ENCODE results near the gene IL5RA. TPM values are rescaled to one million over a fixed set of nuclear protein-coding genes. Genes with fewer than 3 reads are reported as not detected.

The IL5RA gene
- polyA plus RNA-seq, 1 of the 3 experiments (the other 2 are of a cell fraction) = not detected

GRCh38 chr3:3071136-3071535 is 39.0 kb downstream of the IL5RA start:
- Histone ChIP-seq H3K9me3 (no peaks in the 10 kb centered on the region), H3K4me3 (ENCODE audit: low read depth in 2 of 2, low read length in 1 of 2) (no peak overlapping the region), H3K27ac (ENCODE audit: low read depth in 2 of 2, low read length in 1 of 2) (no peak overlapping the region), H3K4me1 (ENCODE audit: control insufficient read depth in 1 of 2, insufficient read depth in 2 of 2, low read depth in 1 of 2, low read length in 1 of 2) (no peaks in the 10 kb centered on the region; a peak in 1 of 4 replicates), H3K9ac (no peak overlapping the region), H4K20me1 (ENCODE audit: insufficient read depth) (no peaks in the 10 kb centered on the region), H3K27me3 (ENCODE audit: insufficient read depth) (no peaks in the 10 kb centered on the region), H3K36me3 (replicated peaks in 1 of 2; ENCODE audit: control insufficient read depth in 1 of 2, insufficient read depth in 2 of 2, low read length in 1 of 2) (no peaks in the 10 kb centered on the region), H2AFZ (ENCODE audit: low read depth) (no peak overlapping the region), H3K9me2 (no peaks in the 10 kb centered on the region), H3F3A (replicated peaks; ENCODE audit: insufficient read depth) (no peaks in the 10 kb centered on the region), H3K79me2 (ENCODE audit: insufficient read depth) (no peaks in the 10 kb centered on the region), H3K4me2 (no peak overlapping the region)
- ChIA-PET POLR2A (no interaction called here), CTCF (no interaction called here)
- 64% methylated on average over 5 of the region's 5 CpGs for WGBS (ENCODE audit: low lambda C conversion rate)
- TF ChIP-seq USF1 (IDR thresholded peaks at IDR 0.05; ENCODE audit: borderline replicate concordance, low read depth) (no peak), REST (IDR thresholded peaks at IDR 0.05; ENCODE audit: low read depth, low read length) (no peak), CTCF (IDR thresholded peaks at IDR 0.05) (no peak), GABPA (IDR thresholded peaks at IDR 0.05; ENCODE audit: low read depth) (no peak), USF2 (IDR thresholded peaks at IDR 0.05; ENCODE audit: borderline replicate concordance, low read depth, low read length) (no peak), RFX5 (IDR thresholded peaks at IDR 0.05; ENCODE audit: low read length) (no peak)
- no peak for DNase-seq

- Histone ChIP-seq H2AFZ (ENCODE audit: low read depth) (no peak overlapping the region), H3K4me2 (no peak overlapping the region), H3F3A (replicated peaks; ENCODE audit: insufficient read depth) (no peaks in the 10 kb centered on the region), H3K9me2 (no peaks in the 10 kb centered on the region), H3K79me2 (ENCODE audit: insufficient read depth) (no peaks in the 10 kb centered on the region), H3K9ac (no peak overlapping the region), H3K36me3 (replicated peaks in 1 of 2; ENCODE audit: control insufficient read depth in 1 of 2, insufficient read depth in 2 of 2, low read length in 1 of 2) (no peaks in the 10 kb centered on the region), H3K9me3 (no peaks in the 10 kb centered on the region), H3K4me3 (ENCODE audit: low read depth in 2 of 2, low read length in 1 of 2) (no peak overlapping the region), H3K4me1 (ENCODE audit: control insufficient read depth in 1 of 2, insufficient read depth in 2 of 2, low read depth in 1 of 2, low read length in 1 of 2) (no peaks in the 10 kb centered on the region; a peak in 1 of 4 replicates), H3K27me3 (ENCODE audit: insufficient read depth) (no peaks in the 10 kb centered on the region), H3K27ac (ENCODE audit: low read depth in 2 of 2, low read length in 1 of 2) (no peak overlapping the region), H4K20me1 (ENCODE audit: insufficient read depth) (no peaks in the 10 kb centered on the region)
- WGBS (ENCODE audit: low lambda C conversion rate) = 32% methylated on average over 5 of the region's 5 CpGs
- POLR2A ChIA-PET = no interaction called here
- no peak for DNase-seq
- CTCF ChIA-PET = no interaction called here
- TF ChIP-seq EZH2phosphoT487 (IDR thresholded peaks at IDR 0.05; ENCODE audit: borderline replicate concordance, low read depth) (no peak), MEF2A (IDR thresholded peaks at IDR 0.05; ENCODE audit: borderline replicate concordance, low read depth) (no peak), ELF1 (IDR thresholded peaks at IDR 0.05) (no peak), RFX5 (IDR thresholded peaks at IDR 0.05; ENCODE audit: low read length) (no peak), TEAD4 (IDR thresholded peaks at IDR 0.05; ENCODE audit: borderline replicate concordance, insufficient read depth) (no peak), EP300 (IDR thresholded peaks at IDR 0.05; ENCODE audit: borderline replicate concordance in 1 of 2, low read depth in 1 of 2, low read length in 1 of 2) (no peak), NRF1 (IDR thresholded peaks at IDR 0.05; ENCODE audit: low read depth, low read length) (no peak), CTCF (IDR thresholded peaks at IDR 0.05) (no peak), ZBTB33 (IDR thresholded peaks at IDR 0.05; ENCODE audit: borderline replicate concordance, low read depth) (no peak), RCOR1 (IDR thresholded peaks at IDR 0.05; ENCODE audit: low read length) (no peak), SIN3A (IDR thresholded peaks at IDR 0.05; ENCODE audit: borderline replicate concordance, low read depth, low read length) (no peak)
Observed at GRCh38 chr3:3069723-3070122, 40.5 kb downstream of the IL5RA start.
